ENCODE measurements around the gene GPR42. TPM values are rescaled to one million over a fixed set of nuclear protein-coding genes. Genes with fewer than 3 reads are reported as not detected.

Gene GPR42
- total RNA-seq, 2 experiments from 2014 or later: 0.13 TPM; not detected in 1

DNA sequence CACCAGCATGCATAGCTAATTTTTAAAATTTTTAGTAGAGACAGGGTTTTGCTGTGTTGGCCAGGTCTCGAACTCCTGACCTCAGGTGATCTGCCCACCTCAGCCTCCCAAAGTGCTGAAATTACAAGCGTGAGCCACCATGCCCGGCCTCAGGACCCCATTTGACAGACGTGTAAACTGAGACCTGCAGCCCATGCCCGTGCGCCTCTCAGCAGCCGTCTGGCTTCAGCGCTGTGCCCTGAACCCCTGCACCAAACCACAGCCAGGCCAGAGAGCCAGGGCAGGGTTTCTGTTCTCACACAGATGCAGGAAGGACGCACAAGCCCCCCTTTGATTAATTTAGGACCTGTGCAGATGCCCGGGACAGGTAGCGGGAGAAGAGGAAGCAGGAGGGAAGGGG, 30.4 kb upstream of the GPR42 start:
- Mint-ChIP-seq H3K4me1 (no peaks in the 10 kb centered on the region), H3K9me3 (no peaks in the 10 kb centered on the region), H3K4me3 (no peak overlapping the region), H3K36me3 (ENCODE audit: low read depth) (no peaks in the 10 kb centered on the region), H3K27ac (no peak overlapping the region), H3K27me3 (peaks cover 20% of the 10 kb centered on the region)
- ChIA-PET POLR2A (no interaction called here), CTCF (interaction anchor here (1.3 kb wide), 1 partner anchor 12 kb away, joined by 3 read pairs; no protein-coding TSS in a partner anchor)
- DNase-seq: no peak

DNA sequence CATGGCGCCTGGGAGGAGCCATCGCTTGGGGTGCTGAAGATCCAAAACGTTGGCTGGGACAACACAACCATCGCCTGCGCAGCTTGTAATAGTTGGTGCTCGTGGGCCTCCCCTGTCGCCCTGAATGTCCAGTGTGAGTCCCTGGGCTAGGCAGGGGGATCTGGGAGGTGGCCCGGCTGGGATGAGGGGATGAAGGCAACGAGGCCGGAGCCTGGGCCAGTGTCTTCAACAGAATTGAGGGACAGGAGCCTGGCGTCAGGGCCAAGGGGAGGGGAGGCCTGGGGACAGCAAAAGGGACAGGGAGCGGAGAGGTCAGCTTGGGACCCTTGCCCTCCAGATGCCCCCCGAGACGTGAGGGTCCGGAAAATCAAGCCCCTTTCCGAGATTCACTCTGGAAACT, 29.9 kb upstream of the GPR42 start:
- Mint-ChIP-seq H3K9me3 (no peaks in the 10 kb centered on the region), H3K4me3 (no peak overlapping the region), H3K4me1 (peaks cover 4% of the 10 kb centered on the region), H3K27me3 (peaks cover 25% of the 10 kb centered on the region), H3K36me3 (ENCODE audit: low read depth) (no peaks in the 10 kb centered on the region), H3K27ac (no peak overlapping the region)
- POLR2A ChIA-PET: no interaction called here
- CTCF ChIA-PET: no interaction called here
- DNase-seq: no peak

DNA sequence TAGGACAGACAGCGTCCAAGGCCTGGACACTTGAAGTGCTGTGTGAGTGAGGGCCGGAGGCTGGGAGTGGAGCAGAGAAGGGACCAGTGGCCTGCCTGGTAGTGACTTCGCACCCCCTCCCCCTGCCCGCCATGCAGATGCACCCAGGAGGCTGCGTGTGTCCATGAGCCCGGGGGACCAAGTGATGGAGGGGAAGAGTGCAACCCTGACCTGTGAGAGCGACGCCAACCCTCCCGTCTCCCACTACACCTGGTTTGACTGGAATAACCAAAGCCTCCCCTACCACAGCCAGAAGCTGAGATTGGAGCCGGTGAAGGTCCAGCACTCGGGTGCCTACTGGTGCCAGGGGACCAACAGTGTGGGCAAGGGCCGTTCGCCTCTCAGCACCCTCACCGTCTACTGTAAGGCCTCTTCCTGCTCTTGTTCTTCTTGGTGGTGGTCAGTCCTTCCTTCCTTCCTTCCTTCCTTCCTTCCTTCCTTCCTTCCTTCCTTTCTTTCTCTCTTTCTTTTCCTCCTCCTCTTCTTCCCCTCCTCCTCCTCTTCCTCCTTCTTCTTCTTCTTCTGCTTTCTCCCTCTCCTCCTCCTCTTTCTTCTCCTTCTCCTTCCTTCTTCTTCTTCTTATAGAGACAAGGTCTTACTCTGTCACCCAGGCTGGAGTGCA, 29.2 kb upstream of the GPR42 start:
- Mint-ChIP-seq H3K27ac (no peak overlapping the region), H3K9me3 (no peaks in the 10 kb centered on the region), H3K27me3 (peaks cover 28% of the 10 kb centered on the region), H3K4me3 (no peak overlapping the region), H3K4me1 (peaks cover 11% of the 10 kb centered on the region), H3K36me3 (ENCODE audit: low read depth) (no peaks in the 10 kb centered on the region)
- ChIA-PET CTCF (no interaction called here), POLR2A (no interaction called here)
- no peak for DNase-seq

DNA sequence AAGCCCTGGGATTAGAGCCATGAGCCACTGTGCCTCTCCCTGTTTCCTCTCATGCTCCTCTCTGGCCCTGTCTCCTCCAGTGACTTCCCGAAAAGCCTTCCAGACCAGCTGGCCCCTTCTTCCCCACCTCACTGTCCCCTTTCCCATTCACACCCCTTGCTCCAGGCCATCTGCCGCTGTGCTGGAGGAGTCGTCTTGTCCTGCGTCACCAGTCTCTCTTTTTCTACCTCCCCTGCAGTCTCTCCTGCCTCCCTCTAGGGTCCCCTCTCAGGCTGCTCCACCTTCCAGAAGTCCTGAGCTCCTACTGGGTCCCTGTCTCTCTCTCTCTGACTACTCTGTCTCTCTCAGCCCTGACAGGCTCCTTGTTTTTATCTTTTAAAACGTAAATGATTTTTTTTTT, 28.4 kb upstream of the GPR42 start:
- no peaks in the 10 kb centered on the region for H3K36me3 Mint-ChIP-seq (ENCODE audit: low read depth)
- H3K27me3 Mint-ChIP-seq: peaks cover 36% of the 10 kb centered on the region
- no peak for DNase-seq
- ChIA-PET CTCF (no interaction called here), POLR2A (no interaction called here)
- H3K4me3 Mint-ChIP-seq: no peak overlapping the region
- H3K27ac Mint-ChIP-seq: no peak overlapping the region
- H3K4me1 Mint-ChIP-seq: peaks cover 18% of the 10 kb centered on the region
- H3K9me3 Mint-ChIP-seq: no peaks in the 10 kb centered on the region

DNA sequence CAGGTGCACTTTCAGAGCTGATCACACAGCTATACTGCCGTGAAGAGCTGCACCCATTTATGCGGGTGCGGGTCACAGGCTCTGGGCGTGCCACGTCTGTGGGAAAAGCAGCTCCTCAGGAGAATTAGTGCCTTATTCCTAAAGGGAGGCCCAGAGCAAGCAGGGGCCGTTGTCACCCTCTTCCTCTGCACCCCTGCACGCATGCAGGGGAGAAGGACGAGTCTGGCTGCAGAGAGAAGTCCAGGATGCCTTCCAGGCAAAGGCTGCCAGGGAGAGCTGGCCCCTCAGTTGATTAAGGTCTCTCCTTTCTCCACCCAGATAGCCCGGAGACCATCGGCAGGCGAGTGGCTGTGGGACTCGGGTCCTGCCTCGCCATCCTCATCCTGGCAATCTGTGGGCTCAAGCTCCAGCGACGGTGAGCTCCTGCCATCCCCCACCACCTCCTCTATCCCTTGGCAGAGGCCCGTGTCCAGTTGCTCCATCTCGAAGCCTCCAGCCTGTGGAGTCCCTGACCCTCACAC, 26.3 kb upstream of the GPR42 start:
- DNase-seq: no peak
- CTCF ChIA-PET: interaction anchor here (0.6 kb wide), 1 partner anchor 632 kb away, joined by 3 read pairs; no protein-coding TSS in a partner anchor
- no peak overlapping the region for H3K4me3 Mint-ChIP-seq

DNA sequence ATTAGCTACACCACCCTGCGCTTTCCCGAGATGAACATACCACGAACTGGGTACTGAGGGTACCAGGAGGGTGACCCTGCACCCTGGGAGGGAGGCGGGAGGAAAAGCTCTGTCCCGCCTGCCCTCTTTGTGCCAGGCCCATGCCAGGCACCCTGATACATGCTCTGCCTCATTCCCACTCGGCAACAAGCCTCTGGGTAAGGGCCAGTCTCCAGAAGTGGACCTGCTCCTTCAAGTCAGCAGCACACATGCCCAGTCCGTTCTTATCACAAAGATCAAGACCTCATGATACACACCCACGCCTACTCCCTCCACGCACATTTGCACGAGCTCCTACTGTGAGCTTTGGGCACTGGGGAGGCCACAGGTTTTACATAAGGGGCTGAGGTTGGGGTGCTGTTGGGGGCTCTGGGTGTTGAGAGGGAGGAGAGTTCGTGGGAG, 25.2 kb upstream of the GPR42 start:
- H3K4me1 Mint-ChIP-seq: peaks cover 26% of the 10 kb centered on the region
- CTCF ChIA-PET: no interaction called here
- H3K4me3 Mint-ChIP-seq: no peak overlapping the region
- DNase-seq: peak; percentile 15
- H3K27ac Mint-ChIP-seq: no peak overlapping the region
- POLR2A ChIA-PET: no interaction called here
- H3K36me3 Mint-ChIP-seq (ENCODE audit: low read depth): no peaks in the 10 kb centered on the region
- H3K27me3 Mint-ChIP-seq: peaks cover 48% of the 10 kb centered on the region
- no peaks in the 10 kb centered on the region for H3K9me3 Mint-ChIP-seq

More for the DNA sequence above, 26.3 kb upstream of the GPR42 start:
- peaks cover 49% of the 10 kb centered on the region for H3K27me3 Mint-ChIP-seq
- POLR2A ChIA-PET: interaction anchor here (0.9 kb wide), 1 partner anchor 9 kb away, joined by 3 read pairs; no protein-coding TSS in a partner anchor
- H3K27ac Mint-ChIP-seq: no peak overlapping the region
- H3K9me3 Mint-ChIP-seq: no peaks in the 10 kb centered on the region
- H3K4me1 Mint-ChIP-seq: peaks cover 26% of the 10 kb centered on the region
- H3K36me3 Mint-ChIP-seq (ENCODE audit: low read depth): no peaks in the 10 kb centered on the region

DNA sequence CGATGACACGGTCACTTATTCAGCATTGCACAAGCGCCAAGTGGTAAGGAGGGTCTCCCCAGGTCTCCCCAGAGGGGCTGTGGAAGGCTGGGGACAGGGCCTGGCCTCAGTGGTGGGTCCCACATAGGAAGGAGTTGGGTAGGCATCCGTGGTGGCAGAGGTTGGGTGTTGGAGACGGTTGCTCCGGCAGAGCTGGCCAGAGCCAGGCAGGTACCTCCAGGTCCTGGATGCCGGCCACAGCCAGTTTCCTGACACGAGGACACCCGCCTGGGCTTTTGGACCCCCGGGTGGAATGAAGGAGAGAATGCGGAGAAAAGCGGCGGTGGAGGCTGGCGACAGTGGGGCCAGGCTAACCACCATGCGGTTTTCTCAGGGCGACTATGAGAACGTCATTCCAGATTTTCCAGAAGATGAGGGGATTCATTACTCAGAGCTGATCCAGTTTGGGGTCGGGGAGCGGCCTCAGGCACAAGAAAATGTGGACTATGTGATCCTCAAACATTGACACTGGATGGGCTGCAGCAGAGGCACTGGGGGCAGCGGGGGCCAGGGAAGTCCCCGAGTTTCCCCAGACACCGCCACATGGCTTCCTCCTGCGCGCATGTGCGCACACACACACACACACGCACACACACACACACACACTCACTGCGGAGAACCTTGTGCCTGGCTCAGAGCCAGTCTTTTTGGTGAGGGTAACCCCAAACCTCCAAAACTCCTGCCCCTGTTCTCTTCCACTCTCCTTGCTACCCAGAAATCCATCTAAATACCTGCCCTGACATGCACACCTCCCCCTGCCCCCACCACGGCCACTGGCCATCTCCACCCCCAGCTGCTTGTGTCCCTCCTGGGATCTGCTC, 24.4 kb upstream of the GPR42 start:
- H3K27ac Mint-ChIP-seq: peak overlapping the region; percentile 5
- peaks cover 48% of the 10 kb centered on the region for H3K27me3 Mint-ChIP-seq
- ChIA-PET POLR2A (interaction anchor here (1.3 kb wide), 1 partner anchor 116 kb away, joined by 7 read pairs; no protein-coding TSS in a partner anchor), CTCF (interaction anchor here (4.1 kb wide), 1 partner anchor 123 kb away, joined by 16 read pairs; no protein-coding TSS in a partner anchor)
- peak overlapping the region; percentile 6 for H3K4me3 Mint-ChIP-seq
- no peaks in the 10 kb centered on the region for H3K9me3 Mint-ChIP-seq
- peak; percentile 62 for DNase-seq
- no peaks in the 10 kb centered on the region for H3K36me3 Mint-ChIP-seq (ENCODE audit: low read depth)
- H3K4me1 Mint-ChIP-seq: peaks cover 26% of the 10 kb centered on the region

DNA sequence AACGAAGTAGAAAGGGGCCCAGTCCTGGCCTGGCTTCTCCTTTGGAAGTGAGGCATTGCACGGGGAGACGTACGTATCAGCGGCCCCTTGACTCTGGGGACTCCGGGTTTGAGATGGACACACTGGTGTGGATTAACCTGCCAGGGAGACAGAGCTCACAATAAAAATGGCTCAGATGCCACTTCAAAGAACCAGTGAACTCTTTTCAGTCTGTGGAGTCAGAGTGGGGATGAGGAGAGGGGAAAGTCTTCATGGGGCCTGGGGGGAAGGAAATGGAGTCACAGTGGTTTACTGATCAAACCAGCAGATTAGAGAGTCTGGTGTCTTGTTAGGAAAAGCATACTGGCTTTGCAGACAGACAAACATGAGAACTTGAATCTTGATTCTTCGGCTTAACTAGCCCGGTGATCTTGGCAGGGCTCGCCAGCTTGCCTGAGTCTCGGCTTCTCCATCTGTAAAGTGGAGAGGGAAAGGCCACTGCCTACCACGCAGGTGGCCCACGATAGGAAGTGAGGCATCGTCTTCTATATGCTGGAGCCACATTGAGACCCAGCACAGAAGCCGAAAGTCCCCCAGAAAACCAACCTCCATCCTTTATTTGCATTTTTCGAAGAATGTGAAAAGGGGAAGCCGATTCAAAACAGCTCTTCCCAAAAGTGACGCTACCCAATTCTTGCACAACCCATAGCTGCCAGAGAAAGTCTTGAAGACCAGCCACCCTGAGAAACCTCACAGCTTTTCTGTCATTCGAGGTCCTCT, 23.5 kb upstream of the GPR42 start, which contains the start of gene FFAR1:
Gene FFAR1 (plus strand): TSS at position 732 of the 759 bp plus-strand sequence. CDS start 3,650 bp downstream, outside the sequence.
- POLR2A ChIA-PET: interaction anchor here (0.8 to 1.3 kb wide), 2 partner anchors 115 to 121 kb away, joined by 3 to 7 read pairs; no protein-coding TSS in a partner anchor
- no peaks in the 10 kb centered on the region for H3K36me3 Mint-ChIP-seq (ENCODE audit: low read depth)

DNA sequence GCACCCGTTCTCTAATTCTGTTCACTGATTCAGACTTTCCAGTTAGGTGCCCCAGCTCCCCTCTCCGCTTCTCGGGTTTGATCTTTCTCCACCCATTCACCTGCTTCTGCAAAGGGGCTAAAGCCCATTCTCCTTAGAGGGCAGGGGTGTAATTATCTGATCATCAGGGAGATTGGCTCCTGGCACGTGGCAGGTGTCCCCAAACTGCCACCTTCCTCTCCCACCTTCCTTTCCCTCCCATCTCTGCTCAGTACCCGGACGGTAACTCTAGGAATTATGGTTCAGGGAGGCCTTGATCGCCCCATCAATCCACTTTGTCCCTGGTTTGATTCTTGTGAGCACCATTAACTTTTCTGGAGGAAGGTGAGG, 23.0 kb upstream of the GPR42 start:
- Mint-ChIP-seq H3K36me3 (ENCODE audit: low read depth) (no peaks in the 10 kb centered on the region), H3K9me3 (no peaks in the 10 kb centered on the region), H3K27me3 (peaks cover 40% of the 10 kb centered on the region), H3K27ac (peak overlapping the region; percentile 55), H3K4me3 (no peak overlapping the region), H3K4me1 (peaks cover 30% of the 10 kb centered on the region)
- CTCF ChIA-PET: interaction anchor here (1.7 to 4.1 kb wide), 3 partner anchors 115 to 147 kb away, joined by 6 to 16 read pairs (median 7); no protein-coding TSS in a partner anchor
- DNase-seq: no peak
- POLR2A ChIA-PET: interaction anchor here (0.8 to 1.3 kb wide), 2 partner anchors 114 to 120 kb away, joined by 3 to 7 read pairs; no protein-coding TSS in a partner anchor

More for the DNA sequence above, 23.5 kb upstream of the GPR42 start, which contains the start of gene FFAR1:
- Mint-ChIP-seq H3K27me3 (peaks cover 43% of the 10 kb centered on the region), H3K9me3 (no peaks in the 10 kb centered on the region), H3K4me1 (peaks cover 26% of the 10 kb centered on the region), H3K4me3 (peak within 1 kb of the TSS; percentile 6), H3K27ac (peak within 1 kb of the TSS; percentile 55)
- peak; percentile 41 for DNase-seq
- CTCF ChIA-PET: interaction anchor here (1.7 to 4.1 kb wide), 3 partner anchors 116 to 148 kb away, joined by 6 to 16 read pairs (median 7); no protein-coding TSS in a partner anchor

DNA sequence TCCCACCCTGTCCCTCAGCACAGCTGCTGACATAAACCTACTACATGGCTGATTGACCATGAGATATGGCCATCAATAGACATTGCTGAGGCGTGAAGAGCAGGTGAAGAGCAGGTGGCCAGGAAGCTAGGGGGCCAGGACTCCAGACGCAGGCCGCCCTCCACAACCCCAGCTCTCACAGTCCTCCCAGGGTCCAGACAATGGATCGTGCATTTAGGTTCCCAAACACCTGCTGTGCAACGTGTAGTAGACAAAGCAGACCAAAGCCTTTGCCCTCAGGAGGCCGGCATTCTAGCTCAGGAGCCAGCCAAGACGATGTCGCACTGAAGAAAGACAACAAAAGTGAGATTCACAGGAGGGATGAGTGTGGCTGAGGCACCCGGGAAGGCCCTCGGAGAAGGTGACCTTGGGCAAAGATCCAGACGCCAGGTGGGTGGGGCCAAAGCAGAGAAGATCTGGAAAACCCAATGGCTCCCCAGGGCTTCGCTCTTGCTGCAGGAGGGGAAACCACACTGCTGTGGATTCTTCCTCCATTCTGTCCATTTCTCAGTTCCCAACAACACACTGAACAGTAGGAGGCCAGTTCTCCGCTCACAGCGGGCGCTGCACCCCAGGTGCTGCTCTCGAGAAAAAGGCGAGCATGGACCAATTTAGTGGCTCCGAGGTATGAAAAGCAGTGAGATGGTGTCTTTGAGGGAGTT, 21.8 kb upstream of the GPR42 start:
- peaks cover 31% of the 10 kb centered on the region for H3K4me1 Mint-ChIP-seq
- CTCF ChIA-PET: interaction anchor here (1.7 to 4.1 kb wide), 3 partner anchors 114 to 146 kb away, joined by 6 to 16 read pairs (median 7); no protein-coding TSS in a partner anchor
- POLR2A ChIA-PET: no interaction called here
- H3K36me3 Mint-ChIP-seq (ENCODE audit: low read depth): no peaks in the 10 kb centered on the region
- no peak overlapping the region for H3K4me3 Mint-ChIP-seq
- no peaks in the 10 kb centered on the region for H3K9me3 Mint-ChIP-seq
- H3K27me3 Mint-ChIP-seq: peaks cover 38% of the 10 kb centered on the region
- peak; percentile 11 for DNase-seq
- H3K27ac Mint-ChIP-seq: no peak overlapping the region

DNA sequence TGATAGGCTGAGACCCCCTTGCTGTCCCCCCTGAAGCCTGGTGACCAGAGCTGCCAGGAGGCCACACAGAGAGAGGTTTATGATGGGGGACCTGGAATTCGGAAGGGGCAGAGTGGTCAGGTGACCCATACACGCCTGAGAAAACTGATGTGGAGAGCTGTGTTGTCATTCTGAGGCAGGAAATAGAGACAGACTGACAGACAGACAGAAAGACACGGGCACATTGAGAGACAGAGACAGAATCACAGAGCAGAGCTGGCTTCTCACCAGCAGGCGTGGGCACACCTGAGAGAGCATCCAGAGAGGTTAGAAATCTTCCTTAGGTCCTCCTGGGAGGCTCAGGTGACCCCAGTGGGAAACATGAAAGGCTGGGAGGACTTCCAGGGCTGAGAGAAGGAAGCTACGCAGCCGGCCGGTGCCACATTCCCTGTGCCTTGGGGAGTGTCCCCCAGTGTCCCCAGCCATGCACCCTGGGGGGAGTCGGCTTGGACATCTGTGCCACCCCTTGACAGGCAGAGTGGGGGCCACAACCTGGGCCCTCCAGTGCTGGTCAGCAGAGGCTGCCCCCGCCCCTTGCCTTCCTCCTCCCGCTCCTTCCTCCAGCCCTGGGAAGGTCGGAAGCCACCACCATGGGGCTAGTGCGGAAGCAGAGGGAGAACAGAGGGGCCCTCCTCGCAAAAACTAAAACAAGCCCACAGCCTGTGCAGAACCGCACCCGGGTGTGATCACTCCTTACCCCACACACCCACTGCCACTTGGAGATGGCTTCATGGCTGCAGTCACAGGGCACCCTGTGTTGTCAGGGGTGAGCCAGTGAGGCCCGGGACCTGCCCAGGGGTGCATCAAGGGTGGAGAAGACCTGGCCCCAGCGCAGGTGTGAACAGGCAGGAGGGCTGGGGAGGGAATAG, 21.0 kb upstream of the GPR42 start:
- Mint-ChIP-seq H3K27me3 (peaks cover 38% of the 10 kb centered on the region), H3K27ac (no peak overlapping the region), H3K4me3 (no peak overlapping the region), H3K9me3 (no peaks in the 10 kb centered on the region), H3K4me1 (peaks cover 31% of the 10 kb centered on the region), H3K36me3 (ENCODE audit: low read depth) (no peaks in the 10 kb centered on the region)
- ChIA-PET CTCF (interaction anchor here (2.8 to 4.1 kb wide), 2 partner anchors 119 to 145 kb away, joined by 7 to 16 read pairs; no protein-coding TSS in a partner anchor), POLR2A (no interaction called here)
- peak; percentile 14 for DNase-seq
